GM12875 (cell line): ENCODE data around the gene PRKN.

Experiments
- H3K4me3 ChIP-seq: one replicate; pipeline ENCODE4 v1.5.1; 2011; ENCODE audit warnings: low read depth, low read length, control low read depth
- TF ChIP-seq, protein P1 (sequence below): IDR thresholded peaks from 2 replicates; pipeline ENCODE4 v1.5.1; 2011; ENCODE audit warnings: low read depth, mild to moderate bottlenecking, control low read depth, inconsistent platforms, low read length, moderate library complexity, borderline replicate concordance; ENCODE audit not compliant: insufficient read depth

PRKN gene

DNA sequence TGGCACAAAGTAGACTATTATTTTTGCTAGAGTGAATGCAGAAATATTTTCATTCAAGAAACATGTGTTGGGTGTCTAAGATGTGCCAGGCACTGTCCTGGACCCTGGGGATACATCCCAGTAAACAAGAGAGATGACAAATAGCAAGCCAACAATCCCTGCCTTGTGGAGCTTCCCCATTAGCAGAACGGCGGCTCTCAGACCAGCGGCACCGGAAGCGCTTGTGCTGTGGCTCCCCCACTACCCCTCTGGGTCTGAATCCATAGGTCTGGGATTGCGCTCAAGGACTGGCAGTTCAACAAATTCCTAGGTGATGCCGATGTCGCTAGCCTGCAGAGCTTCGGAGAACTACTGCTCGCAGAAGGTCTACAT, 1355.2 kb downstream of the PRKN start:
- TF ChIP-seq, protein P1, sequence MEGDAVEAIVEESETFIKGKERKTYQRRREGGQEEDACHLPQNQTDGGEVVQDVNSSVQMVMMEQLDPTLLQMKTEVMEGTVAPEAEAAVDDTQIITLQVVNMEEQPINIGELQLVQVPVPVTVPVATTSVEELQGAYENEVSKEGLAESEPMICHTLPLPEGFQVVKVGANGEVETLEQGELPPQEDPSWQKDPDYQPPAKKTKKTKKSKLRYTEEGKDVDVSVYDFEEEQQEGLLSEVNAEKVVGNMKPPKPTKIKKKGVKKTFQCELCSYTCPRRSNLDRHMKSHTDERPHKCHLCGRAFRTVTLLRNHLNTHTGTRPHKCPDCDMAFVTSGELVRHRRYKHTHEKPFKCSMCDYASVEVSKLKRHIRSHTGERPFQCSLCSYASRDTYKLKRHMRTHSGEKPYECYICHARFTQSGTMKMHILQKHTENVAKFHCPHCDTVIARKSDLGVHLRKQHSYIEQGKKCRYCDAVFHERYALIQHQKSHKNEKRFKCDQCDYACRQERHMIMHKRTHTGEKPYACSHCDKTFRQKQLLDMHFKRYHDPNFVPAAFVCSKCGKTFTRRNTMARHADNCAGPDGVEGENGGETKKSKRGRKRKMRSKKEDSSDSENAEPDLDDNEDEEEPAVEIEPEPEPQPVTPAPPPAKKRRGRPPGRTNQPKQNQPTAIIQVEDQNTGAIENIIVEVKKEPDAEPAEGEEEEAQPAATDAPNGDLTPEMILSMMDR, result no peak
- H3K4me3 ChIP-seq, result no peak overlapping the region

- H3K4me3 ChIP-seq, result no peak overlapping the region
- TF ChIP-seq, protein P1, result peak; percentile 89
Observed at GRCh38 chr6:161370880-161371279, 1356.7 kb downstream of the PRKN start.

- no peak overlapping the region for H3K4me3 ChIP-seq
- TF ChIP-seq, protein P1, result no peak
Observed at GRCh38 chr6:161369339-161369738, 1358.2 kb downstream of the PRKN start.

DNA sequence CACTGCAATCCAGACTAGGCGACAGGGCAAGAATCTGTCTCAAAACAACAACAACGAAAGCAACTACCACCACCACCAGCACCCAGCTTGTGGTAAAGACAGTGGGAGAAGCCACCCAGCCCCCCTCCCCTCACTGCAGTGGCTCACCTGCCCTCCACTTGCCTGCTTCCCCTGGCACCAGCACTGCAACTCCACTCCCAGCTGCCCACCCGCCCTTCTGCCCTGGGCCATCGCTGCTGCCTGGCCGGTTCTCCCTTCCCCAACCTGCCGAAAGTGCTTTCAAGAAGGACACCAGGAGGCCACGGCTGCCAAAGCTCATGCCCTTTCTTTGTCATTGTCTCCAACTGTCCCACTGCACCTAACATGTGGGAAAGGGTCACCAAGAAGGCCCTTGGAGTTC, 1359.1 kb downstream of the PRKN start:
- TF ChIP-seq, protein P1, result no peak
- no peak overlapping the region for H3K4me3 ChIP-seq

DNA sequence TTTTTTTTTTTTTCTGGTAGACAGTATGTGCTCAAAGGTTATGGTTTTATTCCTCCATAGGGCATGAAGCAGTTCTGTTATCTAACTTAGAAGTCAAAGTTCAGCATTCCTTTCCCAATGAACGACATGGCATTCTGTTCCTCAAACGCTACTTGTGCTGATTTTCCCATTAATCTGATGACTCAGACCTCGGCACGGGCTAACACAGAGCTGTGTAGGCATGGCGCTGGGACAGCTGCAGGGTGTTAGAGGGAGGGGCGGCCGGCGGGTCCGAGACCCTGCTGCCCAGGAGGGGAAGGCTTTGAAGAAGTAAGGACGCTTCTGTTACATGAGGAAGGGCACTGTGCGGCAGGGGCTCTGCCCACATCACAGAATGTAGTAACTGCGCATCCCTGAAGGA, 1360.1 kb downstream of the PRKN start:
- no peak overlapping the region for H3K4me3 ChIP-seq
- TF ChIP-seq, protein P1, result no peak

DNA sequence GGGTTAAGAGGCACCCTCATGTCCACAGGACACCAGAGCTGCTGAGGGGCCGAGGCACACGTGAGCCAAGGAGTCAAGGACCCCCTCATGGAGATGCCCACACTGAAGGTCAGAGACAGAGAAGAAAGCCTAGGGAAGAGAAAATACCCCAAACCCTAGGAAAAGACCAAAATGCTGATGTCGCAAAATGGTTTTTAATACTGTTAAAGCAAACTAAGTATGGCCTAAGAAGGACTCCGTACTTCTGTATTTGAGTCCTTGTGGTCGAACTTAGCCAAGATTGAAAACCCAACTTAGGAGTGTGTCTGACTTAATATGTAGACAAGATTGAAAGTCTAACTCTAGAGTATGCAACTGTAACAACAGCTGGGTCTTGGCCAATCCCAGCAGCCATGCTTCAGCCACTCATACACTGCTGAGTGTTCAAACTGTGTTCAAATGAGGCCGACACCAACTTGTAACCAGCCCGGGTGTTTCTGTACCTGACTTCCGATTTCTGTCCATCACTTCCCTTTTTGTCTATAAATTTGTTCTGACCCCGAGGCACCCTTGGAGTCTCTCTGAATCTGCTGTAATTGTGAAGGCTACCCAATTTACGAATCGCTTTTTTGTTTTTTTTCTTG, 1361.2 kb downstream of the PRKN start:
- TF ChIP-seq, protein P1, result no peak

DNA sequence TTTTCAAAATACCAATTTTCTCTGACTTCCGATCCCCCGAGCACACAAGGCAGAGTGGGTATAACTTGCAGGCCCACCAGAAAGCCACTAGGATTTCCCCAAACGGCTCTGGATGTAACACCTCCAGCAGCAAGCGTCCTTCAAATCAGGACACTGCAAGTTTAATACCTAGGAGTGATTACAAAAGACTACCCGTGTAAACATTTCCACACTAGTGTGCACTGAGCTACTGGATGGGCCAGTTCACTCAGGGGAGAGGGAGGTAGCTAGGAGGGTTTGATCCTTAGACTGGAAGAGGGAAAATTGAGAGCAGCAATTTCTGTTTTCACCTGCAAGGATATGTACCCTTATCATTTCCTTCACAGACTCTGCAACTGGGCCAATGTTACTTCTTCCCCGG, 1361.9 kb downstream of the PRKN start:
- H3K4me3 ChIP-seq, result no peak overlapping the region
- TF ChIP-seq, protein P1, result no peak

More for the DNA sequence above, 1361.2 kb downstream of the PRKN start:
- no peak overlapping the region for H3K4me3 ChIP-seq
